ENCODE results near the gene SUCO.
"Not testable (repeated sequence)": the region's sequence is repeated elsewhere in the genome, so short reads cannot be mapped to it uniquely, and the experiment has no call there.

The SUCO gene

GRCh38 chr1:172616636-172617035, 83.7 kb downstream of the SUCO start:
- no peak for DNase-seq

- not testable (repeated sequence) for DNase-seq
Measured at GRCh38 chr1:172620603-172621002, 87.7 kb downstream of the SUCO start.

- DNase-seq = no peak
Measured at GRCh38 chr1:172622541-172622940, 89.6 kb downstream of the SUCO start.

GRCh38 chr1:172623748-172624147, 90.8 kb downstream of the SUCO start:
- DNase-seq = no peak

- no peak for DNase-seq
Measured at GRCh38 chr1:172626845-172627244, 93.9 kb downstream of the SUCO start.

GRCh38 chr1:172627702-172628101, 94.8 kb downstream of the SUCO start:
- DNase-seq = no peak

- DNase-seq = no peak
Measured at GRCh38 chr1:172628401-172628800, 95.5 kb downstream of the SUCO start.

- no peak for DNase-seq
Measured at GRCh38 chr1:172629170-172629569, 96.2 kb downstream of the SUCO start.

GRCh38 chr1:172629638-172630037, 96.7 kb downstream of the SUCO start:
- no peak for DNase-seq

- no peak for DNase-seq
Measured at GRCh38 chr1:172630056-172630818, 97.3 kb downstream of the SUCO start.

GRCh38 chr1:172630868-172631267, 97.9 kb downstream of the SUCO start:
- DNase-seq = no peak

- no peak for DNase-seq
Measured at GRCh38 chr1:172637522-172637921, 104.6 kb downstream of the SUCO start.

- no peak for DNase-seq
Measured at GRCh38 chr1:172638249-172638648, 105.3 kb downstream of the SUCO start.

- no peak for DNase-seq
Measured at GRCh38 chr1:172638885-172639831, 106.2 kb downstream of the SUCO start.

GRCh38 chr1:172640111-172640510, 107.2 kb downstream of the SUCO start:
- DNase-seq = no peak

GRCh38 chr1:172641492-172641891, 108.5 kb downstream of the SUCO start:
- DNase-seq = no peak

- DNase-seq = no peak
Measured at GRCh38 chr1:172642970-172643369, 110.0 kb downstream of the SUCO start.

- DNase-seq = no peak
Measured at GRCh38 chr1:172646653-172647052, 113.7 kb downstream of the SUCO start.

- no peak for DNase-seq
Measured at GRCh38 chr1:172647110-172647564, 114.2 kb downstream of the SUCO start.

- no peak for DNase-seq
Measured at GRCh38 chr1:172647987-172648386, 115.0 kb downstream of the SUCO start.

GRCh38 chr1:172650474-172651193, 117.7 kb downstream of the SUCO start:
- DNase-seq = no peak

GRCh38 chr1:172653015-172653709, 120.2 kb downstream of the SUCO start:
- no peak for DNase-seq

GRCh38 chr1:172654535-172654934, 121.6 kb downstream of the SUCO start:
- DNase-seq = no peak
